GM12801 (cell line): ENCODE measurements around the gene STRBP.

Experiments
- TF ChIP-seq, protein P1 (sequence below): IDR thresholded peaks from one replicate; pipeline ENCODE4 v1.5.1; 2011; ENCODE audit warnings: control low read depth; ENCODE audit not compliant: insufficient read length; ENCODE audit errors: extremely low read depth

The STRBP gene

DNA sequence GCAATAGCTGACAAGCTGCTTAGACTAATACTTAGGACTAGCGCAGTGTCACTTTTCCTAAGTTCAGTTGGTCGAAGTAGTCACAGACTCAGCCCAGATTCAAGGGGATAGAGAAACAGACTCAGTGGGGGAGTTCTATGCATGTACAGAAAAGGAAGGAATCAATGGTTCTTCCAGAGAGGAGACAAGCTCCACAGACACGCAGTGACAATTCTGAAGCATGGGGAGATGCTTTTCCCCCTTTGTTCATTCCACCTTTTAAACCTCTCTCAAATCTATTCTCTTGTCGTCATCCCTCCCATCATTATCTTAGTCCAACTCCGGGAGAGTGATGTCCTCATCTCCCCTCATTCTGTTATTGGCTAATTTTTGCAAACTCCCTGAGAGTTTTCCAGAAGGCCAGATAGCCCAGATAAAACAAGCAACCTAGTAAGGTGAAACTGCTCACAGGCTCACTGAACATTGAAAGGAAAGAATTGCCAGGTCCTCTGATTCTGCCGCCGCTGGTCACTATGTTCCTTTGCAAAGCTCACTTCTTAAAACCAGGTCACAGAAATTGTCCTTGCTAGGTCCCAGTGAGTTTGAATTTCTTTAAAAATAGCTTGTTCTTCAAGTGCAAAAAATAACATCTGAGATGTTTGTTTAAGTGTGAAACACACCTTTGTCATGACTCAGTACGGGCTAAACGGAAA lies 13.4 kb upstream of the STRBP start:
- TF ChIP-seq, protein P1, sequence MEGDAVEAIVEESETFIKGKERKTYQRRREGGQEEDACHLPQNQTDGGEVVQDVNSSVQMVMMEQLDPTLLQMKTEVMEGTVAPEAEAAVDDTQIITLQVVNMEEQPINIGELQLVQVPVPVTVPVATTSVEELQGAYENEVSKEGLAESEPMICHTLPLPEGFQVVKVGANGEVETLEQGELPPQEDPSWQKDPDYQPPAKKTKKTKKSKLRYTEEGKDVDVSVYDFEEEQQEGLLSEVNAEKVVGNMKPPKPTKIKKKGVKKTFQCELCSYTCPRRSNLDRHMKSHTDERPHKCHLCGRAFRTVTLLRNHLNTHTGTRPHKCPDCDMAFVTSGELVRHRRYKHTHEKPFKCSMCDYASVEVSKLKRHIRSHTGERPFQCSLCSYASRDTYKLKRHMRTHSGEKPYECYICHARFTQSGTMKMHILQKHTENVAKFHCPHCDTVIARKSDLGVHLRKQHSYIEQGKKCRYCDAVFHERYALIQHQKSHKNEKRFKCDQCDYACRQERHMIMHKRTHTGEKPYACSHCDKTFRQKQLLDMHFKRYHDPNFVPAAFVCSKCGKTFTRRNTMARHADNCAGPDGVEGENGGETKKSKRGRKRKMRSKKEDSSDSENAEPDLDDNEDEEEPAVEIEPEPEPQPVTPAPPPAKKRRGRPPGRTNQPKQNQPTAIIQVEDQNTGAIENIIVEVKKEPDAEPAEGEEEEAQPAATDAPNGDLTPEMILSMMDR: no peak

- TF ChIP-seq, protein P1: no peak
Measured at GRCh38 chr9:123278361-123278760, 10.0 kb upstream of the STRBP start.

DNA sequence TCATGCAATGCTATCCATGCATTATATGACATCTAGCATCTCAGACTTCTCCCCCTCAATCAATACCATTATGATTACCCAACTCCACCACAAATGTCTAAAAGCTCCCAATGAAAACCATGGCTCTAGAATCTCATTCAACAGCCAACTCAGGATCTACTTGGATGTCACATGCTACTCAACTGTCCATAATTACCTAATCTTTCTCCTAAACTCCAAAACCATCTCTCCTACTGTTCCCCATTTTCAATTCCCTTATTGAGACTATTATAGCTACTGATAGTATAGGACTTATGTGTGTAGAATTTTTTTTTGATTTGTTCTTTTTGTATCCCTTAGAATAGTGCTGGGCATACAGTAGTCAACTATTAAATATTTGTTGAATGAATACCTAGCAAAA lies 8.2 kb upstream of the STRBP start:
- TF ChIP-seq, protein P1: no peak

GRCh38 chr9:123269281-123269680 lies 895 bp upstream of the STRBP start:
- TF ChIP-seq, protein P1: no peak

- TF ChIP-seq, protein P1: no peak
Measured at GRCh38 chr9:123268199-123268464, 254 bp downstream of the STRBP start.

DNA sequence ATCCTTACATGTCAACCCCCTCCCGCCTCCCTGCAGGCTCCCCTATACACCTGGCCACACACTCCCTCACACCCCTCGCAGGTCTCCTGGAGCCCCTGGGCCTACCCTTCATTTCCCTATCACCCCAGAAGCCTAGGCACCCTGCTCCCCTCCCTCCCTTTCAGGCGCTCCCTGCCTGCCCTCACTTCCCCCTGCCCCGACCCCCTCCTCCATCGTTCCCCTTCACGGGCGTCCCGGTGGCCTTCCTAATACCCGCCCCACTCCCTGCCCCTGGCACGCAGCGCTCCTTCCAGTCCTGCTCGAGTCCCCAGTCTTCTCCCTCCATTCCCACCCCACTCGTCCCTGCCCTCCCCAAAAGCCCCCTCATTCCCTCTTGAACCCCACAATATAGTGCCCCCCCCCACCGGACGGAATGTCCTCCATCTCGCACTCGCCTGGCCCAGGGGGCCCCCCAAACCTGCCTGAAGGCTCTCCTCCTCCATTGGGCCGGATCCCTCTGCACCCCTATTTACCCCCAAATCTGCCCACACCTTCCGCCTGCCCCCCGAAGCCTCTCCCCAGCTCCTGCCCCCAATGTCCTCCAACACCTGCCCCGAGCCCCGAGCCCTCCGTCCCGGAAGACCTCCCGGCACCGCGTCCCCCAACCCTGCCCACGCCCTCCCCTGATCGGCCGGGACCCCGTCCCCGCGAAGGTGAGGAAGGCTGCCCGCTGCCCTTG lies 746 bp downstream of the STRBP start:
- TF ChIP-seq, protein P1: no peak

DNA sequence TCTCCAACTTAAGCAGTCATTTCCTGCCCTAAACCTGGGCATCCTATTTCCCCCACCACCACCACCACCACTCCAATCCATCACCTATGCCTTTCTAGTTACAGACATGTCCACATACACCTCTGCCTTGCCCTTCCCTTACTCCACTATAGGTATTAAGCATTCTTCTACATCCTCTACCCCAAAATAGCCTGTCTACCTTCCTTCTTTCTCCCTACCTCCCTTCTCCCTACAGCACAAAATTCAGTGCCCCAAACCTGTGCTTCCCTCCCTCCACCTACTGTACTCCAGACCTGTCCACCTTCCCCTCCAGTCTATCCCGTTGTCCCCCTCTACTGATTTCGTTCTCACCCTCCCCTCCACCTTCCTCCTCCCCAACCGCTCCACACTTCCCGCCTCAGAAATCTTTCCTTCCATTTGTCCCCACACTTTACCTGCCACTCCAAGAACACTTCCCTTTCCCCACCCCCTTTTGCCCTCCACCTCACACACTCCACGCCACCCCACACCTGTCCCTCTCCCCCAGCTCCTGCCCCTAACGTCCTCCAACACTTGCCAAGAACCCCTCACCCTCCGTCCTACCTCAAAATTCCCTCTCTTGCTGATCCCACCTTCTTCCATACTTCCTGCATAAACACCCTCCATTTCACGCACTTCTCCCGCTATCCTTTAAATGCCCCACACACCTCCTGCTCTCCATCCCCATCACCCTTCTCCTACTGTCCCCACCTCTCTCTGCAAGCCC lies 1.6 kb downstream of the STRBP start:
- TF ChIP-seq, protein P1: no peak
